ENCODE results near the gene KAZALD1. TPM values are rescaled to one million over a fixed set of nuclear protein-coding genes. Genes with fewer than 3 reads are reported as not detected.

KAZALD1 gene
- total RNA-seq, 1 donor from 2014 or later, result 2.0 TPM

DNA sequence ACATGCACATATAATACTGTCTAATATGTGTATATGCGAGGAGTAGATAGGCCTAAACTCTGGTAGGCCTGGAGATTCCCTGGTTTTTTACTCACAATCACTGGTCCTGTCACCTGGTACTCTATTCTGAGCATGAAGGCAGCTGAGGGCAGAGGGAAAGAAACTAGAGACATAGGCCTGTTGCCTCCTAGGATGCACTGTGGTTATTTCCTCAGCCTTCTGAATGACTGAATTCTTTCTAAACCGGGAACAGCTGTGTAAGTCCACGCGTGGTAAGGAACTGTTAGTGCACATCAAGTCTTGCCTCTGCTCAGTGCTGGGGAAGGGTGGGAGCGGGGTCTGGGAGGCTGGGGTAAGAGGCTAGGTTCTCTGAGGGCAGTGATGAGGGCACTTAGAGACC, 7.7 kb downstream of the KAZALD1 start:
- Histone ChIP-seq H3K27me3 (ENCODE audit: control insufficient read depth, insufficient read depth, low read length) (peaks cover 27% of the 10 kb centered on the region), H3K4me3 (ENCODE audit: low read depth, low read length) (no peak overlapping the region), H3K36me3 (ENCODE audit: control insufficient read depth, insufficient read depth, low read length) (no peaks in the 10 kb centered on the region)
- TF ChIP-seq, protein P1, sequence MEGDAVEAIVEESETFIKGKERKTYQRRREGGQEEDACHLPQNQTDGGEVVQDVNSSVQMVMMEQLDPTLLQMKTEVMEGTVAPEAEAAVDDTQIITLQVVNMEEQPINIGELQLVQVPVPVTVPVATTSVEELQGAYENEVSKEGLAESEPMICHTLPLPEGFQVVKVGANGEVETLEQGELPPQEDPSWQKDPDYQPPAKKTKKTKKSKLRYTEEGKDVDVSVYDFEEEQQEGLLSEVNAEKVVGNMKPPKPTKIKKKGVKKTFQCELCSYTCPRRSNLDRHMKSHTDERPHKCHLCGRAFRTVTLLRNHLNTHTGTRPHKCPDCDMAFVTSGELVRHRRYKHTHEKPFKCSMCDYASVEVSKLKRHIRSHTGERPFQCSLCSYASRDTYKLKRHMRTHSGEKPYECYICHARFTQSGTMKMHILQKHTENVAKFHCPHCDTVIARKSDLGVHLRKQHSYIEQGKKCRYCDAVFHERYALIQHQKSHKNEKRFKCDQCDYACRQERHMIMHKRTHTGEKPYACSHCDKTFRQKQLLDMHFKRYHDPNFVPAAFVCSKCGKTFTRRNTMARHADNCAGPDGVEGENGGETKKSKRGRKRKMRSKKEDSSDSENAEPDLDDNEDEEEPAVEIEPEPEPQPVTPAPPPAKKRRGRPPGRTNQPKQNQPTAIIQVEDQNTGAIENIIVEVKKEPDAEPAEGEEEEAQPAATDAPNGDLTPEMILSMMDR (IDR thresholded peaks at IDR 0.05; ENCODE audit: insufficient read depth, low read length, poor library complexity, severe bottlenecking), result no peak
- DNase-seq (ENCODE audit: low read depth), result no peak

GRCh38 chr10:101070098-101070497, 8.3 kb downstream of the KAZALD1 start:
- Histone ChIP-seq H3K4me3 (ENCODE audit: low read depth, low read length) (no peak overlapping the region), H3K36me3 (ENCODE audit: control insufficient read depth, insufficient read depth, low read length) (no peaks in the 10 kb centered on the region), H3K27me3 (ENCODE audit: control insufficient read depth, insufficient read depth, low read length) (peaks cover 29% of the 10 kb centered on the region)
- DNase-seq (ENCODE audit: low read depth), result no peak
- TF ChIP-seq, protein P1 (IDR thresholded peaks at IDR 0.05; ENCODE audit: insufficient read depth, low read length, poor library complexity, severe bottlenecking), result no peak

- no peak for DNase-seq (ENCODE audit: low read depth)
- Histone ChIP-seq H3K27me3 (ENCODE audit: control insufficient read depth, insufficient read depth, low read length) (peaks cover 42% of the 10 kb centered on the region), H3K36me3 (ENCODE audit: control insufficient read depth, insufficient read depth, low read length) (no peaks in the 10 kb centered on the region), H3K4me3 (ENCODE audit: low read depth, low read length) (no peak overlapping the region)
- TF ChIP-seq, protein P1 (IDR thresholded peaks at IDR 0.05; ENCODE audit: insufficient read depth, low read length, poor library complexity, severe bottlenecking), result no peak
Observed at GRCh38 chr10:101071267-101071884, 9.6 kb downstream of the KAZALD1 start.

GRCh38 chr10:101071885-101072433, 10.2 kb downstream of the KAZALD1 start:
- H3K27me3 ChIP-seq (ENCODE audit: control insufficient read depth, insufficient read depth, low read length), result peaks cover 42% of the 10 kb centered on the region
- DNase-seq (ENCODE audit: low read depth), result no peak
- no peaks in the 10 kb centered on the region for H3K36me3 ChIP-seq (ENCODE audit: control insufficient read depth, insufficient read depth, low read length)
- no peak overlapping the region for H3K4me3 ChIP-seq (ENCODE audit: low read depth, low read length)
- TF ChIP-seq, protein P1 (IDR thresholded peaks at IDR 0.05; ENCODE audit: insufficient read depth, low read length, poor library complexity, severe bottlenecking), result no peak

- Histone ChIP-seq H3K4me3 (ENCODE audit: low read depth, low read length) (no peak overlapping the region), H3K27me3 (ENCODE audit: control insufficient read depth, insufficient read depth, low read length) (peaks cover 42% of the 10 kb centered on the region), H3K36me3 (ENCODE audit: control insufficient read depth, insufficient read depth, low read length) (no peaks in the 10 kb centered on the region)
- no peak for DNase-seq (ENCODE audit: low read depth)
- TF ChIP-seq, protein P1 (IDR thresholded peaks at IDR 0.05; ENCODE audit: insufficient read depth, low read length, poor library complexity, severe bottlenecking), result no peak
Observed at GRCh38 chr10:101072923-101073322, 11.1 kb downstream of the KAZALD1 start.

DNA sequence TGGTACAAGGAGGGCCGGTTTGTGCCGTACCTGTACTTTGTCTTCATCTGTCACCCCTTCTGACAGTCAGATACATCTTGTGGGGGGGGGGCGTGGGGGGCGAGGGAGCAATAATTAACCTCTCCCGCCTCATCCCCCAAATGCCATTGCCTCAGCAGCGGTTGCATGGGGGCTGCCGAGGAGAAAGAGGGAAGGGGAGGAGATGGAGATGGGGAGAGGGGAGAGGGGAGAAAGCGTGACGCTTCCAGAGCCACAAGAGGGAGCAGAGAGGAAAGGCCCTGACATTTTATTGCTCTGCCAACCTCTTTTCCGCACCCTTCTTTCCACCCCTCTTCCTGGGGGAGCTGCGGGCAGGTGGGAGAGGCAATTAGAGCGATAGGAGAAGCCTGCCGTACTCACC, 11.8 kb downstream of the KAZALD1 start:
- TF ChIP-seq, protein P1 (IDR thresholded peaks at IDR 0.05; ENCODE audit: insufficient read depth, low read length, poor library complexity, severe bottlenecking), result no peak
- Histone ChIP-seq H3K4me3 (ENCODE audit: low read depth, low read length) (no peak overlapping the region), H3K27me3 (ENCODE audit: control insufficient read depth, insufficient read depth, low read length) (peaks cover 42% of the 10 kb centered on the region), H3K36me3 (ENCODE audit: control insufficient read depth, insufficient read depth, low read length) (no peaks in the 10 kb centered on the region)
- DNase-seq (ENCODE audit: low read depth), result no peak
